WTC11 (cell line): Measurements from ENCODE around the gene ID2.
"Not testable (repeated sequence)": the region's sequence is repeated elsewhere in the genome, so short reads cannot be mapped to it uniquely, and the experiment has no call there.

Experiments
- ZNF423 ChIP-seq: fragments of 250-450 bp; sonication (Bioruptor Pico); IDR thresholded peaks from 2 replicates; pipeline ENCODE4 v2.1.2; 2022; ENCODE audit warnings: mild to moderate bottlenecking, moderate library complexity
- TF ChIP-seq, protein P1 (sequence below): fragments of 200-600 bp; IDR thresholded peaks from 2 replicates; pipeline ENCODE4 v1.8.0; 2022; ENCODE audit warnings: antibody characterized with exemption

DNA sequence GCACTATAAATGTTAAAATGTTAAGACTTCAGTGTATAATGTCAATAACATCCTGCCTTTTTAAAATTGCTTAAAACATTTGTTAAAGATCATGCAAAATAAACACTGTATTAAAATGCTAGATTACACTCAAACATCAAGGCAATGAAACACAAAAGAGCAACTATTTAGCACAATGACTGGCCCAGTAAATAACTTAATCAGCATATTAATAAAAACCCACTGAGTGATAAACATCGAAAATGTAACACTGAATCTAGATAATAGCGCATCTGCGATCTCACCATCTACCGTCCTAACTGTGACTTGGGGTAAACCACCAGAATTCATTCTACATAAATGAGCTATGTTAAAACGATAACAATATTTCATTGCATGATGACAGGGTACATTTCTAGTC, 47.2 kb downstream of the ID2 start:
- TF ChIP-seq ZNF423 = not testable (repeated sequence)
- TF ChIP-seq, protein P1, sequence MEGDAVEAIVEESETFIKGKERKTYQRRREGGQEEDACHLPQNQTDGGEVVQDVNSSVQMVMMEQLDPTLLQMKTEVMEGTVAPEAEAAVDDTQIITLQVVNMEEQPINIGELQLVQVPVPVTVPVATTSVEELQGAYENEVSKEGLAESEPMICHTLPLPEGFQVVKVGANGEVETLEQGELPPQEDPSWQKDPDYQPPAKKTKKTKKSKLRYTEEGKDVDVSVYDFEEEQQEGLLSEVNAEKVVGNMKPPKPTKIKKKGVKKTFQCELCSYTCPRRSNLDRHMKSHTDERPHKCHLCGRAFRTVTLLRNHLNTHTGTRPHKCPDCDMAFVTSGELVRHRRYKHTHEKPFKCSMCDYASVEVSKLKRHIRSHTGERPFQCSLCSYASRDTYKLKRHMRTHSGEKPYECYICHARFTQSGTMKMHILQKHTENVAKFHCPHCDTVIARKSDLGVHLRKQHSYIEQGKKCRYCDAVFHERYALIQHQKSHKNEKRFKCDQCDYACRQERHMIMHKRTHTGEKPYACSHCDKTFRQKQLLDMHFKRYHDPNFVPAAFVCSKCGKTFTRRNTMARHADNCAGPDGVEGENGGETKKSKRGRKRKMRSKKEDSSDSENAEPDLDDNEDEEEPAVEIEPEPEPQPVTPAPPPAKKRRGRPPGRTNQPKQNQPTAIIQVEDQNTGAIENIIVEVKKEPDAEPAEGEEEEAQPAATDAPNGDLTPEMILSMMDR = not testable (repeated sequence)
